ENCODE measurements around the gene PPP1CC.

DNA sequence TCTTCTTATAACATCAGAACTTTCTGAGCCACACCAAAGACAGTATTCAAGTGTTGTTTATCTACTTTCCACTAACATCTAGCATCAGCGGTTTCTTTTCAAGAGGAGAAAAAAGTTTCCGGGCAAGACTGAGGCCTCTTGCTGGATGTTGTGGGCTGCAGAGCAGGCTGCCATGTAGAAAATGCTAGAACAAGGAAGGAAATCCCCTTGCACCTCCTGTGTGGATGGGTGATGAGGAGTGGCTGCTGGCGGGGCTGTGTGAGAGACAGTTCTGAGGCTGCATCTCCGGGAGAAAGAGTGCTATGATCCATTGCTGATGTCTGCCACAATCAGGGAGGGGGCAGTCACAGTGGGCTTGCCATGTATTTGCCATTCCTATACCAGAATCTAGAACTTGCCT lies 37.8 kb upstream of the PPP1CC start:
- TF ChIP-seq CTCF (IDR thresholded peaks at IDR 0.05) (no peak), POLR2AphosphoS5 (IDR thresholded peaks at IDR 0.05) (no peak), POLR2A (IDR thresholded peaks at IDR 0.05; ENCODE audit: low read depth) (no peak), EP300 (IDR thresholded peaks at IDR 0.05) (no peak)
